Endodermal cell (in vitro differentiated cells): Measurements from ENCODE around the gene UNC93A. TPM values are rescaled to one million over a fixed set of nuclear protein-coding genes. Genes with fewer than 3 reads are reported as not detected.
"Not testable (repeated sequence)": the region's sequence is repeated elsewhere in the genome, so short reads cannot be mapped to it uniquely, and the experiment has no call there.

Experiments
- DNase-seq: peaks from one replicate; pipeline ENCODE4 v3.0.0-alpha.2; 2017
- H3K27ac ChIP-seq: 2 replicates; pipeline ENCODE4 v1.5.1; 2013; ENCODE audit warnings: mild to moderate bottlenecking, low read depth, low read length, moderate library complexity
- H3K27me3 ChIP-seq: 2 replicates; pipeline ENCODE4 v1.6.1; 2013; ENCODE audit warnings: mild to moderate bottlenecking, low read length, moderate library complexity; ENCODE audit not compliant: insufficient read depth, control insufficient read depth, poor library complexity, severe bottlenecking
- H3K36me3 ChIP-seq: 2 replicates; pipeline ENCODE4 v1.7.0; 2013; ENCODE audit warnings: mild to moderate bottlenecking, low read length, moderate library complexity; ENCODE audit not compliant: control insufficient read depth, insufficient read depth
- H3K4me1 ChIP-seq: one replicate; pipeline ENCODE4 v1.7.0; 2013; ENCODE audit warnings: low read length; ENCODE audit not compliant: control insufficient read depth, insufficient read depth
- H3K4me3 ChIP-seq: 2 replicates; pipeline ENCODE4 v1.5.1; 2013; ENCODE audit warnings: mild to moderate bottlenecking, low read length, moderate library complexity
- H3K9ac ChIP-seq: 2 replicates; pipeline ENCODE4 v1.6.1; 2013; ENCODE audit warnings: mild to moderate bottlenecking, low read length, moderate library complexity; ENCODE audit not compliant: poor library complexity, severe bottlenecking; ENCODE audit errors: extremely low read depth
- H3K9me3 ChIP-seq: 2 replicates; pipeline ENCODE4 v1.6.1; 2013; ENCODE audit warnings: mild to moderate bottlenecking, low read length, moderate library complexity; ENCODE audit not compliant: control insufficient read depth
- H3K27ac Mint-ChIP-seq: 2 replicates; pipeline ENCODE4 v1.8.0; 2020; ENCODE audit warnings: mixed read lengths
- H3K27me3 Mint-ChIP-seq: 2 replicates; pipeline ENCODE4 v1.8.0; 2021; ENCODE audit warnings: mild to moderate bottlenecking, mixed read lengths; ENCODE audit not compliant: insufficient read depth
- H3K36me3 Mint-ChIP-seq: 2 replicates; pipeline ENCODE4 v1.8.0; 2020; ENCODE audit warnings: low read depth, mixed read lengths
- H3K4me1 Mint-ChIP-seq: 2 replicates; pipeline ENCODE4 v1.8.0; 2020; ENCODE audit warnings: mixed read lengths
- H3K4me3 Mint-ChIP-seq: 2 replicates; pipeline ENCODE4 v1.8.0; 2020; ENCODE audit warnings: mild to moderate bottlenecking, moderate library complexity, mixed read lengths
- H3K9me3 Mint-ChIP-seq: 2 replicates; pipeline ENCODE4 v1.8.0; 2020; ENCODE audit warnings: mild to moderate bottlenecking, mixed read lengths
- WGBS, 2 experiments: methylation state at CpG; one replicate each; pipeline versions ENCODE4 v1.1.5 to v1.1.7; 2013; ENCODE audit warnings: missing lambda C conversion rate in 2 of 2, mixed read lengths in 1 of 2; ENCODE audit not compliant: insufficient coverage in 1 of 2, insufficient read length in 1 of 2; 5-methylcytosine and 5-hydroxymethylcytosine counted together
- total RNA-seq, 2 donors: library from RNA; stranded (reverse); fragmentation: NEBNext Ultra II Directional in 1 of 2; extraction: Animal tissue kit (Norgen Biotek cat#: 25700) in 1 of 2; gene quantifications; 2 replicates in 1 of 2; 3 replicates in 1 of 2; pipeline ENCODE4 v1.2.1, GENCODE V29; 2021
- TF ChIP-seq, protein P1 (sequence below): fragments of 200-600 bp; sonication (generic); conservative IDR thresholded peaks from 2 replicates; pipeline ENCODE4 v1.5.0; 2021; ENCODE audit warnings: antibody characterized with exemption, mild to moderate bottlenecking

The UNC93A gene
- total RNA-seq, 2 donors from 2014 or later = 2.0 to 4.0 TPM

DNA sequence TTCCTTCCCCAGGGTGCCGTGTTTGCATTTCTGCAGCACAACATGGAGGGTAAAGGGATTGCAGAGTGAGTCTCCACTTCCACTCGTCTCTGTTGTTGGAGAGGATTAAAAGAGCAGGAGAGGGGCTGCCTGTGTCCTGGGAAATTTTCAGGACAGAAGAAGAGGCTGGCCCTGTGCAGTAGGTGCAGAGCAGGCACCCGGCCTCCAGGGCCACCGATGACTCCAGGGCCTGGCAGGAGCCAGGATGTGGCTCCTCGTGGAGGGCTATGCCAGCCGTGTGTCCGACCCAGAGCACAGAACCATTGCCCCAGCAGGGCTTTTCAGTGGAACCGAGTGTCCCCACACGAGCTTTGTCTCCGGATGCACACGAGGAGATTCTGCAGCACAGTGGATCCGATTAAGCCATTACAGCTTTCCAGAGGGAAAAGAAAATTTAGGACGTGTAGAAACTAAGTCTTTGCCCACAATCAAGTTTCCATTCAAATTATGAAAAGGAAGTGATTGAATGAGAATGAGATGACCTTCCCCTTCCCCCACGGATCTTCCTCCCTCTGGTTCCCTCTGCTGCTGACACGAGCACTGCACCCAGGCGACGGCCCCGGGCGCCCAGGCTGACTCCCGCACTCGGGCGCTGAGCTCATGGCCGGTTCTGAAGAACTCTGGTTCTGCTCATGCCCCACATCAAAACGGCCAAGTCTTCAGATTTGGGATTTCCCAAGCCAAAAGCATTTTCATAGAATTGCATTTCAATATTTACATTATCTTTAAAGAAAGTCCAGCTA lies 43.1 kb upstream of the UNC93A start:
- no peaks in the 10 kb centered on the region for H3K9me3 ChIP-seq
- H3K27me3 Mint-ChIP-seq = no peaks in the 10 kb centered on the region
- H3K27ac Mint-ChIP-seq = no peak overlapping the region
- no peak overlapping the region for H3K4me3 ChIP-seq
- H3K27ac ChIP-seq = no peak overlapping the region
- DNase-seq = peak; percentile 76
- H3K27me3 ChIP-seq = no peaks in the 10 kb centered on the region
- H3K9ac ChIP-seq = no peak overlapping the region
- no peak overlapping the region for H3K4me3 Mint-ChIP-seq
- TF ChIP-seq, protein P1, sequence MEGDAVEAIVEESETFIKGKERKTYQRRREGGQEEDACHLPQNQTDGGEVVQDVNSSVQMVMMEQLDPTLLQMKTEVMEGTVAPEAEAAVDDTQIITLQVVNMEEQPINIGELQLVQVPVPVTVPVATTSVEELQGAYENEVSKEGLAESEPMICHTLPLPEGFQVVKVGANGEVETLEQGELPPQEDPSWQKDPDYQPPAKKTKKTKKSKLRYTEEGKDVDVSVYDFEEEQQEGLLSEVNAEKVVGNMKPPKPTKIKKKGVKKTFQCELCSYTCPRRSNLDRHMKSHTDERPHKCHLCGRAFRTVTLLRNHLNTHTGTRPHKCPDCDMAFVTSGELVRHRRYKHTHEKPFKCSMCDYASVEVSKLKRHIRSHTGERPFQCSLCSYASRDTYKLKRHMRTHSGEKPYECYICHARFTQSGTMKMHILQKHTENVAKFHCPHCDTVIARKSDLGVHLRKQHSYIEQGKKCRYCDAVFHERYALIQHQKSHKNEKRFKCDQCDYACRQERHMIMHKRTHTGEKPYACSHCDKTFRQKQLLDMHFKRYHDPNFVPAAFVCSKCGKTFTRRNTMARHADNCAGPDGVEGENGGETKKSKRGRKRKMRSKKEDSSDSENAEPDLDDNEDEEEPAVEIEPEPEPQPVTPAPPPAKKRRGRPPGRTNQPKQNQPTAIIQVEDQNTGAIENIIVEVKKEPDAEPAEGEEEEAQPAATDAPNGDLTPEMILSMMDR = peak; percentile 71
- peaks cover 34% of the 10 kb centered on the region for H3K4me1 Mint-ChIP-seq
- H3K4me1 ChIP-seq = no peaks in the 10 kb centered on the region
- H3K36me3 ChIP-seq = no peaks in the 10 kb centered on the region
- H3K9me3 Mint-ChIP-seq = no peaks in the 10 kb centered on the region
- 79 to 82% methylated on average over 6 to 22 of the region's 24 CpGs for WGBS, 2 experiments
- no peaks in the 10 kb centered on the region for H3K36me3 Mint-ChIP-seq

DNA sequence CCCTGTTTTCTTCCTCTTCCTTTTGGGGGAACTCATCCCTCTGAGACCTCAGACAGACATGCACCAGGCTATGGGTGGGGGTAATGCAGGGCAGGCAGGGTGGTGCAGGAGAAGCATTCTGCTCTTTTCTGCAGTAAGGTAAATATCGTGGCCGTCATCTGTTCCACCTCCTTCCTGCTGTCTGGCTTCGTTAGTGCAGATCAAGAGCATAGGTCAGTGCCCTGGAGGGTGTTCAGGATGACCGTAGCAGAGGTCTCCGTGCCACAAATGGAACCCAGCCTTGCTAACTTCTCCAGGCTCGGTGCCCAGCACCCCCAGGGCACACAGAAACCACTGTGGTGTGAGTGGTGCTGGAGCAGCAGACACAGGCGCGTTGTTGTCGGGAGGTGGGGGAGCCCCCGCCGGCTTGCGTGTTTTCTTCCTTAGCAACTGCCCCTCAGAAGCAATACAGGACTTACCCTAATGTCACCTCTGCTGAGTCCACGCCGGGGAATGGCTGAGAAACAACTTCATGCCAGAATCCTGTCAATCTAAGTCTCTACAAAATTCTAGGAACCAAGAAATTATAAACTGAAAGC lies 42.1 kb upstream of the UNC93A start:
- H3K9ac ChIP-seq, H3K9me3 ChIP-seq, H3K4me3 Mint-ChIP-seq, H3K36me3 ChIP-seq, H3K27ac Mint-ChIP-seq, H3K4me3 ChIP-seq, H3K27me3 Mint-ChIP-seq, H3K9me3 Mint-ChIP-seq, H3K4me1 ChIP-seq, H3K27me3 ChIP-seq, H3K36me3 Mint-ChIP-seq, H3K27ac ChIP-seq: not testable (repeated sequence)
- H3K4me1 Mint-ChIP-seq = peaks cover 30% of the 10 kb centered on the region
- DNase-seq = peak; percentile 44
- WGBS, 2 experiments = 93 to 94% methylated on average over 8 to 14 of the region's 14 CpGs

DNA sequence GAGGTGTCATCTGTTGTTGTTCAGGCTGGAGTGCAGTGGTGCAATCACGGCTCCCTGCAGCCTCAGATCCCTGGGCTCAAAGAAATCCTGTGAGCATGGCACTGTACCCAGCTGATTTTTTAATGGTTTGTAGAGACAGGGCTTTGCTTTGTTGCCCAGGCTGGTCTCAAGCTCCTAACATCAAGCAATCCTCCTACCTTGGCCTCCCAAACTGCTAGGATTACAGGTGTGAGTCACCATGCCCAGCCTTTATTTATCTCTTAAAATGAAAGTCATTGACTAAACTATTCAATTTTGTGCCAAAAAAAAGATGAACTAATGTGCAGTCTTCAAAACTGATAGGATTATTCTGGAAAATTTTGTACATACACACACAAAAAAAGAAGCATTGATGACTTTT lies 38.8 kb upstream of the UNC93A start:
- no peaks in the 10 kb centered on the region for H3K36me3 ChIP-seq
- no peaks in the 10 kb centered on the region for H3K27me3 Mint-ChIP-seq
- no peak overlapping the region for H3K4me3 Mint-ChIP-seq
- H3K27me3 ChIP-seq = no peaks in the 10 kb centered on the region
- H3K27ac ChIP-seq = no peak overlapping the region
- no peaks in the 10 kb centered on the region for H3K4me1 ChIP-seq
- peaks cover 5% of the 10 kb centered on the region for H3K36me3 Mint-ChIP-seq
- TF ChIP-seq, protein P1 = no peak
- DNase-seq = peak; percentile 5
- no peak overlapping the region for H3K27ac Mint-ChIP-seq
- no peak overlapping the region for H3K9ac ChIP-seq
- H3K4me1 Mint-ChIP-seq = peaks cover 13% of the 10 kb centered on the region
- H3K9me3 Mint-ChIP-seq = peaks cover 27% of the 10 kb centered on the region
- peaks cover 23% of the 10 kb centered on the region for H3K9me3 ChIP-seq
- WGBS, 2 experiments = 91 to 100% methylated on average over 1 of the region's 1 CpG
- no peak overlapping the region for H3K4me3 ChIP-seq
